Liver (tissue), 9 donors: Measurements from ENCODE around the gene AKAP13. TPM values are rescaled to one million over a fixed set of nuclear protein-coding genes. Genes with fewer than 3 reads are reported as not detected.

ENCODE experiments used
- DNase-seq: peaks from one replicate; pipeline ENCODE4 v3.0.0-alpha.2; 2017; ENCODE audit warnings: low spot score
- H3K27ac ChIP-seq, 2 donors: one replicate each; pipeline ENCODE4 v1.7.0; 2013; ENCODE audit warnings: inconsistent platforms in 2 of 2, low read length in 2 of 2, control low read depth in 1 of 2, low read depth in 1 of 2, mild to moderate bottlenecking in 1 of 2
- H3K27me3 ChIP-seq, 4 donors: one replicate each; pipeline versions ENCODE4 v1.6.1 to v1.7.0; 2013; ENCODE audit warnings: low read length in 3 of 4, inconsistent platforms in 1 of 4, mild to moderate bottlenecking in 1 of 4, moderate library complexity in 1 of 4; ENCODE audit not compliant: control insufficient read depth in 4 of 4, insufficient read depth in 4 of 4
- H3K36me3 ChIP-seq, 4 donors: one replicate each; pipeline versions ENCODE4 v1.6.1 to v1.7.0; 2013; ENCODE audit warnings: low read length in 3 of 4, mild to moderate bottlenecking in 3 of 4, low read depth in 1 of 4, moderate library complexity in 1 of 4; ENCODE audit not compliant: control insufficient read depth in 4 of 4, insufficient read depth in 3 of 4
- H3K4me1 ChIP-seq, 4 donors: one replicate each; pipeline versions ENCODE4 v1.6.1 to v1.7.0; 2013; ENCODE audit warnings: low read length in 3 of 4, mild to moderate bottlenecking in 3 of 4, moderate library complexity in 1 of 4; ENCODE audit not compliant: control insufficient read depth in 4 of 4, insufficient read depth in 4 of 4
- H3K4me3 ChIP-seq, 3 donors: one replicate each; pipeline versions ENCODE4 v1.6.1 to v1.7.0; 2013; ENCODE audit warnings: low read length in 3 of 3, control low read depth in 1 of 3, low read depth in 1 of 3, mild to moderate bottlenecking in 1 of 3
- H3K9ac ChIP-seq, 2 donors: one replicate each; pipeline ENCODE4 v1.7.0; 2013; ENCODE audit warnings: low read length in 2 of 2, mild to moderate bottlenecking in 2 of 2, moderate library complexity in 2 of 2, control low read depth in 1 of 2, low read depth in 1 of 2
- H3K9me3 ChIP-seq, 4 donors: one replicate each; pipeline versions ENCODE4 v1.6.1 to v1.7.0; 2013; ENCODE audit warnings: low read length in 3 of 4; ENCODE audit not compliant: control insufficient read depth in 4 of 4
- EGR1 ChIP-seq, 2 donors: IDR thresholded peaks; 2 replicates each; pipeline ENCODE4 v1.6.1; 2016 to 2018; ENCODE audit warnings: antibody characterized with exemption in 2 of 2, low read depth in 2 of 2
- FOXA1 ChIP-seq: IDR thresholded peaks from 2 replicates; pipeline ENCODE4 v1.6.1; 2016; ENCODE audit warnings: antibody characterized with exemption
- FOXA2 ChIP-seq: IDR thresholded peaks from 2 replicates; pipeline ENCODE4 v1.6.1; 2016; ENCODE audit warnings: antibody characterized with exemption
- GABPA ChIP-seq, 2 donors: IDR thresholded peaks in 1 of 2; conservative IDR thresholded peaks in 1 of 2; 2 replicates each; pipeline ENCODE4 v1.6.1; 2016; ENCODE audit warnings: antibody characterized with exemption in 2 of 2, mild to moderate bottlenecking in 1 of 2, moderate library complexity in 1 of 2
- HNF4A ChIP-seq, 2 donors: conservative IDR thresholded peaks; 2 replicates each; pipeline ENCODE4 v1.6.1; 2016; ENCODE audit warnings: antibody characterized with exemption in 2 of 2, mild to moderate bottlenecking in 2 of 2
- HNF4G ChIP-seq: IDR thresholded peaks from 2 replicates; pipeline ENCODE4 v1.6.1; 2016; ENCODE audit warnings: antibody characterized with exemption
- JUND ChIP-seq, 2 donors: IDR thresholded peaks; 2 replicates each; pipeline ENCODE4 v1.6.1; 2016; ENCODE audit warnings: antibody characterized with exemption in 2 of 2
- MAX ChIP-seq: IDR thresholded peaks from 2 replicates; pipeline ENCODE4 v1.6.1; 2016; ENCODE audit warnings: antibody characterized with exemption
- NR2F2 ChIP-seq: IDR thresholded peaks from 2 replicates; pipeline ENCODE4 v1.6.1; 2016; ENCODE audit warnings: antibody characterized with exemption
- RAD21 ChIP-seq, 2 donors: IDR thresholded peaks; 2 replicates each; pipeline ENCODE4 v1.6.1; 2016; ENCODE audit warnings: antibody characterized with exemption in 2 of 2, mild to moderate bottlenecking in 2 of 2
- REST ChIP-seq: IDR thresholded peaks from 2 replicates; pipeline ENCODE4 v1.6.1; 2016; ENCODE audit warnings: antibody characterized with exemption, mild to moderate bottlenecking
- RXRA ChIP-seq, 2 donors: IDR thresholded peaks; 2 replicates each; pipeline ENCODE4 v1.6.1; 2017 to 2018; ENCODE audit warnings: antibody characterized with exemption in 2 of 2, mild to moderate bottlenecking in 1 of 2
- SP1 ChIP-seq: IDR thresholded peaks from 2 replicates; pipeline ENCODE4 v1.6.1; 2018; ENCODE audit warnings: antibody characterized with exemption, mild to moderate bottlenecking
- TAF1 ChIP-seq: conservative IDR thresholded peaks from 2 replicates; pipeline ENCODE4 v1.6.1; 2016; ENCODE audit warnings: antibody characterized with exemption, mild to moderate bottlenecking
- YY1 ChIP-seq: IDR thresholded peaks from 2 replicates; pipeline ENCODE4 v1.6.1; 2016; ENCODE audit warnings: antibody characterized with exemption, mild to moderate bottlenecking
- ZBTB33 ChIP-seq: IDR thresholded peaks from 2 replicates; pipeline ENCODE4 v1.6.1; 2016; ENCODE audit warnings: antibody characterized with exemption
- WGBS: extraction: QIAGEN DNeasy Blood & Tissue Kit; methylation state at CpG from one replicate; pipeline ENCODE4 v1.1.7; 2013; 5-methylcytosine and 5-hydroxymethylcytosine counted together
- polyA plus RNA-seq, 2 donors: library from polyadenylated mRNA; stranded (reverse) in 1 of 2; unstranded in 1 of 2; fragments of 200-250 nt in 1 of 2; fragments of >200 nt in 1 of 2; fragmentation: Nextera tagmentation in 1 of 2; extraction: Ambion mirVana in 1 of 2; gene quantifications; one replicate each; pipeline versions ENCODE4 v1.2.1 to v1.2.3, GENCODE V29; 2013 to 2015
- total RNA-seq, 2 donors: library from RNA; depleted of rRNA; stranded (reverse); fragments of >200 nt; gene quantifications; one replicate each; pipeline ENCODE4 v1.2.3, GENCODE V29; 2014
- TF ChIP-seq, protein P1 (sequence below): fragments of 150-350 bp; IDR thresholded peaks from 2 replicates; pipeline ENCODE4 v1.5.1; 2017; ENCODE audit warnings: improper control_type of control experiment, low read depth, low read length; ENCODE audit not compliant: missing input control
- TF ChIP-seq, protein P2 (sequence below): IDR thresholded peaks from 2 replicates; pipeline ENCODE4 v1.6.1; 2016; ENCODE audit warnings: antibody characterized with exemption
- donor health status: healthy.
- donor health status: healthy.
- donor health status: healthy.
- donor health status: healthy.
- donor health status: healthy.

AKAP13 gene
- total and polyA plus RNA-seq, 4 donors, result 18.6 to 92.3 (median 37.4) TPM

DNA sequence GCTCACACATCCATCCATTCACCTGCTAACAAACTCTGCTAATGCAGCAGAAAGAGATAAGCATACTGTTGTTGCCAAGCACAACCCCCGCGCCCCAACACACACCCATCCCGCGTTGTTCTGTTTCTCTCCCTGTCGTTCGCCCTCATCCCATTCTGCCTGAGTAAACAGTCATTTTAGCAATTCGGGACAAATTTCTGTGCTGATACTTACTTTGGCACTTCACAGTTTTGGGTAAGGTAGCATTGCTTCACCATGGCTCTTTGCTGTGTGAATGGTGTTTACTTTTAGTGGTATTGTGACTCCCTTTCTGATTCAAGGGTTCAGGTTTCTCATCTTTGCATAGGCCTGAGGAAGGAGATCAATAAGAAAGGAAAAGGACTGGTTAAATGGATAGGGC lies 149.7 kb downstream of the AKAP13 start:
- TF ChIP-seq FOXA2 (peak; percentile 83), EGR1 (IDR thresholded peaks at IDR 0.05; ENCODE audit: low read depth in 2 of 2) (no peak), REST (no peak), ZBTB33 (no peak), FOXA1 (peak; percentile 48), GABPA (IDR thresholded peaks at IDR 0.05 in 1 of 2, conservative IDR thresholded peaks at IDR 0.05 in 1 of 2) (no peak), MAX (no peak), RXRA (IDR thresholded peaks at IDR 0.05) (peak; percentile 16 to 64), NR2F2 (no peak), HNF4A (conservative IDR thresholded peaks at IDR 0.05) (peak; percentile 30 to 61), YY1 (no peak), HNF4G (peak; percentile 7), JUND (IDR thresholded peaks at IDR 0.05) (peak in 1 of 2 donors; percentile 29), TAF1 (no peak), RAD21 (IDR thresholded peaks at IDR 0.05) (peak; percentile 13 to 23), SP1 (peak; percentile 27)
- TF ChIP-seq, protein P1, sequence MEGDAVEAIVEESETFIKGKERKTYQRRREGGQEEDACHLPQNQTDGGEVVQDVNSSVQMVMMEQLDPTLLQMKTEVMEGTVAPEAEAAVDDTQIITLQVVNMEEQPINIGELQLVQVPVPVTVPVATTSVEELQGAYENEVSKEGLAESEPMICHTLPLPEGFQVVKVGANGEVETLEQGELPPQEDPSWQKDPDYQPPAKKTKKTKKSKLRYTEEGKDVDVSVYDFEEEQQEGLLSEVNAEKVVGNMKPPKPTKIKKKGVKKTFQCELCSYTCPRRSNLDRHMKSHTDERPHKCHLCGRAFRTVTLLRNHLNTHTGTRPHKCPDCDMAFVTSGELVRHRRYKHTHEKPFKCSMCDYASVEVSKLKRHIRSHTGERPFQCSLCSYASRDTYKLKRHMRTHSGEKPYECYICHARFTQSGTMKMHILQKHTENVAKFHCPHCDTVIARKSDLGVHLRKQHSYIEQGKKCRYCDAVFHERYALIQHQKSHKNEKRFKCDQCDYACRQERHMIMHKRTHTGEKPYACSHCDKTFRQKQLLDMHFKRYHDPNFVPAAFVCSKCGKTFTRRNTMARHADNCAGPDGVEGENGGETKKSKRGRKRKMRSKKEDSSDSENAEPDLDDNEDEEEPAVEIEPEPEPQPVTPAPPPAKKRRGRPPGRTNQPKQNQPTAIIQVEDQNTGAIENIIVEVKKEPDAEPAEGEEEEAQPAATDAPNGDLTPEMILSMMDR, result no peak
- TF ChIP-seq, protein P2, sequence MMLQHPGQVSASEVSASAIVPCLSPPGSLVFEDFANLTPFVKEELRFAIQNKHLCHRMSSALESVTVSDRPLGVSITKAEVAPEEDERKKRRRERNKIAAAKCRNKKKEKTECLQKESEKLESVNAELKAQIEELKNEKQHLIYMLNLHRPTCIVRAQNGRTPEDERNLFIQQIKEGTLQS, result no peak
- WGBS, result 52% methylated on average over 7 of the region's 7 CpGs
- H3K27me3 ChIP-seq, result no peaks in the 10 kb centered on the region

More for the DNA sequence above, 149.7 kb downstream of the AKAP13 start:
- Histone ChIP-seq H3K4me3 (no peak overlapping the region), H3K9me3 (no peaks in the 10 kb centered on the region), H3K9ac (no peak overlapping the region), H3K27ac (no peak overlapping the region), H3K4me1 (peaks cover 4 to 19% (median 11%) of the 10 kb centered on the region in 4 donors), H3K36me3 (no peaks in the 10 kb centered on the region)
- no peak for DNase-seq
